NCI-H2196 treated with DMSO at 0.1 percent for 48 hours (cell line): ENCODE measurements around the gene CRADD.
"Not testable (repeated sequence)": the region's sequence is repeated elsewhere in the genome, so short reads cannot be mapped to it uniquely, and the experiment has no call there.

ENCODE experiments used
- DNase-seq: peaks from one replicate; lab custom pipeline; 2025; ENCODE audit not compliant: unreplicated experiment; lab: John Stamatoyannopoulos, UW

CRADD gene

DNA sequence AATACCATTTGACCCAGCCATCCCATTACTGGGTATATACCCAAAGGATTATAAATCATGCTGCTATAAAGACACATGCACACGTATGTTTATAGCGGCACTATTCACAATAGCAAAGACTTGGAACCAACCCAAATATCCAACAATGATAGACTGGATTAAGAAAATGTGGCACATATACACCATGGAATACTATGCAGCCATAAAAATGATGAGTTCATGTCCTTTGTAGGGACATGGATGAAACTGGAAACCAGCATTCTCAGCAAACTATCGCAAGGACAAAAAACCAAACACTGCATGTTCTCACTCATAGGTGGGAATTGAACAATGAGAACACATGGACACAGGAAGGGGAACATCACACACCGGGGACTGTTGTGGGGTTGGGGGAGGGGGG lies 104.8 kb downstream of the CRADD start:
- DNase-seq: not testable (repeated sequence)

DNA sequence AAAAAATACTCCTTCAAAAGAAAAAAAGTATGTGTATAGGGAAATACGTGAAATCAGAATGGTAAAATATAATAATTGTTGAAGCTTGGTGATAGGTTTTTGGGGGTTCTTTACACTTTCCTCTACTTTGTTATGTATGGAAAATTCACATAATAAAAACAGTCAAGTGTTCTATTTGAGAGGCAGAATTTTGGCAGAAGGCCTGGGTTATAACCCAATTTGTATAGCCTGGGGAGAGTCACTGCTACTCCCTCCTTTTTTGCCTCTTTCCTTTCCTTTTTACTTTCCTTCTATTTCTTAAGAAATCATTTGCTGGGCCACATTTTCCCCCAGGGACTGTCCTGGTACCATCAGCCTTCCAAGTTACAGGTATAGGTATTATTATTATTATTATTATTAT lies 105.7 kb downstream of the CRADD start:
- no peak for DNase-seq

DNA sequence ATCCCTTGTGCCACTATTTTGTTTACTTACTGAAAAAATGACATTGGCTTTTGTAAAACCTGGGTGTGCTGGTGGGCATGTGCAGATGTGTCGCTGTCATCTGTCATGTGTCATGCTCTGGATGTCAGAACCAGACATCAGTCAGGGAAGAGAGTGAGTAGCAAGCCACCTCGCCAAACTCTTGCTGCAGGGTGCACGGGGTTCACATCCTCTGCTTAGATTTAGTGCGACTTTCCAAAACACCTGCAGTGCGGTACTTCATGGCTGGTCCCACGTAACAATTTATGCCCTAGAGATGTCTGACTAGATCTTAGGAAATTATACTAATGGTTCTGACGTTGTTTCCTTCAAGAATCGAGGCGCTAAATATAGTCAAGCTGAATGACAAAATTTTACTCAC lies 106.7 kb downstream of the CRADD start:
- no peak for DNase-seq

DNA sequence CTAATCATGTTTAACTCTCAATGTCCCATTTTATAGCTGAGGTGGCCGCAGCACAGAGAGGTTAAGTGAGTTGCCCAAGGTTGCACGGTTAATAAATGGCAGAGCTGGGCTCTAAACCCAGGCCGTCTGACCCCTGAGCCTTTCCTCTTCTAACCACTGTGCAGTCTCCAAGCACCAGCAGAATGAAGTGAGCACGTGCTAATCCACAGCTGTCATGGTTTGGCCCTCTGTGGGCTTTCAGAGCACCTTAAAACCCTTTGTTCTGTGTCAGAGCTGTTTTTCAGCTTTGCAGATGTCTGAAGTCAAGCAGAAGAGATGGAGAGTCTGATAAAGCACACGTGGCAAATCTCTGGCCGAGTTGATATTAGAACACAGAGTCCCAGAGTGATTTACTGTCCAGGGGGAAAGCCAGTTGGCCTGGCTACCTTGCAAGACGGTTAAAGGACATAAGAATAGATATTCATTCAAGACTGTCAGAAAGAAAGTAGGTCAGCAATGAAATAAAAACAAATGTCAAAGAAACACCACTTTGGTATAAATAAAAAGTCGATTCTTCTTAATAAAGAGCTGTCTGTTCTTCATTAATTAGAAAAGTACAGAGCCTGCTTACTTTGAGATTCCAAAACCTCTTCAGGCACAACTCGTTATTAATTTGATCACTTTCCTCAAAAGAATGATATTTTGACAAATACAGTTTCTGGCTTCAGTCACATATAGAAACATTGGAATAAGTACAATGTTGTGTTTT lies 107.3 kb downstream of the CRADD start:
- no peak for DNase-seq

DNA sequence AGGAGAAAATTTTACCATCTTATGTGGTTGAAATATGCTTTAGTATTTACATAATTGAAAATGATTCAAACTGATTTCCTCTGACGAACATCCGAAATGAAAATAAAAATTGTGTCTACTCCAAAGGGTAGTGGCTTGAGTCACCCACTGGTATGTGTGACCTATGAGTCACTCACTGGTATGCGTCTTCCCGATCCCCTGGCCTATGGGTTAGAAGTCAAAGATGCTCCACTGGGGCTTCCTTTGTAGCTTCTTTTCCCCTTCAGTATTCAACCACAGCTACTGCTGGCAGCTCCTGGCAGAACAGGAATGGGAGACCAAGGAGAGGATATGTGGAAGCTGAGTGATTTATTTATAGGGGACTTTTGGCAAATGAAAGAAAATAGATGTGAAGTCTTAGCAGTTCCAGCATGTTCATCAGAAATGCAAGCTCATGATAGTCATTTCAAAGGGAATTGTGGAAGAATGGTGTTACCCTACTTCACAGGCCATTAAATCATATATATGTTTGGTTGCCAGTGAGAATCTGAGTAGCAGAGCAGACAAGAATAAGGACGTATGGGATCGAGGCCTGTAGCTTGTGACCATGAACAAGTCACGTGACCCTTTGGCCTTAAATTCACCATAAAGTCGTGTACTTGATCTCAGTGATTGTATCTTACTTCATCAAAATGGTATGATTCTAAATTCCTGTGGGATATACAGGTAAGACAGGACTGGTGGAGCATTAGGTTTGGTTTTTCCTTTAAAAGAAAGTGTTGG lies 108.3 kb downstream of the CRADD start:
- DNase-seq: no peak

DNA sequence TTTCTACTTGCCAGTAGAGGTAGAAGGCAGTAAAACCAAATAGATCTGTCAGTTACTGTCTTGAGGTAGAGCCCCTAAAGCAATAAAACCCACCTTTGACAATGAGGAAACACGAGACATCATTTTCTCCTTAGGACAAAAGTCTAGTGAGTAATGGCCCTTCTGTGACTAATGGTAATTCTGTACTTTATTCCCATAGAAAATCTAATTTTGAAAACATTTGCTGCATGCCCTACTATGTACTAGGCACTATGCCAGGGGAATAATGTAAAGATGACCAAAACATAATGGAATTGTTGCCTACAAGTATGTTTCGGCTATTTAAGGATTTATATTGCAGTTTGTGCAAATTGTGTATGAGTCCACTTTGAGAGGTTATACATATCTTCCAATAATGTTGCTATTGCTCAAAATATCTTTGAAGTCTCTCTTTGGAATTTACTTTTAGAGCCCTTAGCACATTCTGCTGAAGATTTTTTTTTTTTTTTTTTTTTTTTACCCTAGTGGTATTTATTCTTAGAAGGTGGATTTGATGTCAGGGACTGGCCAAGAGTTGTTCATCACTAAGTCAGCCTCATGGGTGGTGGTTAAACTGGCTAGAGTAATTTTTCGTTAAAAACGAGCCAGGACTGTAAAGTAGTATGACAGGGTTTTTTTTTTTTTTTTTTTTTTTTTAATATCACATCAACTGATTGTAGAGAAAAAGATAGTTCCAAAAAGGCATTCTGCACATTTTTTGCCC lies 109.7 kb downstream of the CRADD start:
- no peak for DNase-seq

DNA sequence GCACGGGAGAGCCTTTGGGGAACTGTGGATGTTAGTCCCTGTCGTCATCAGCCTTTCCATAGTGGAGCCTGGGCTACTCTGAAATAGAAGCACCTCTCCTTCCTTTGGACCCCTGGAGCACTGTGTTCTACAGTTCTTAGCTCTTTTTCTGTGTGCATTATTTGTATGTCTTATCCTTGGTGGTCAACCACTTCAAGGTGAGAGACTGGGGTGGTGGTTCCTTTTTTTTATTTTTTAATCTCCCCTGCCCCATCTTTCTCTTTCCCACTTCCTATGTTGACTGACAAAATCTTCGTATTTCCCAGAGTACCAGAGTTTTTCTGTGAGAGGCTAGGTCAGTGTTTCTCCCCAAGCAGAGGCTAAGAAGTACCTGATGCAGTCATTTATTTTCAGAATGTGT lies 111.7 kb downstream of the CRADD start:
- DNase-seq: no peak

DNA sequence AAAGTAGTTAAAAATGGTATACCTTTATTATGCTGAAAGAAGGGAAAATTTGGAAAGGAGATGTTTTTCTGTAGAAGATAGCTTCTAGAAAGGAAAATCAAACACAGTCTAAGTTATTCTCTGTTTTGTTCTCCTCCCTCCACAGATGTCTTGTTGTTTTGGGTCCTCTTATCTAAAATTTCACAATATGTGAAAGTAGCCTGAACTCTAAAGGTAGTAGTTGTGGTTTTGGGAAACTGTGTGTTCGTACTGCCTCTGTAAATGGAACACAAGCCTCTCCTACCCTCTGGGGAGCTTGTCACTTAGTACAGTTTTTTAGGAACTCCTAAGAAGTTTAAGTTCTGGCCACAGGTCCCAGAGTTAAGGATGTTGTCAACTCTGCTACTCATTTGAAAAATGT lies 112.6 kb downstream of the CRADD start:
- no peak for DNase-seq

DNA sequence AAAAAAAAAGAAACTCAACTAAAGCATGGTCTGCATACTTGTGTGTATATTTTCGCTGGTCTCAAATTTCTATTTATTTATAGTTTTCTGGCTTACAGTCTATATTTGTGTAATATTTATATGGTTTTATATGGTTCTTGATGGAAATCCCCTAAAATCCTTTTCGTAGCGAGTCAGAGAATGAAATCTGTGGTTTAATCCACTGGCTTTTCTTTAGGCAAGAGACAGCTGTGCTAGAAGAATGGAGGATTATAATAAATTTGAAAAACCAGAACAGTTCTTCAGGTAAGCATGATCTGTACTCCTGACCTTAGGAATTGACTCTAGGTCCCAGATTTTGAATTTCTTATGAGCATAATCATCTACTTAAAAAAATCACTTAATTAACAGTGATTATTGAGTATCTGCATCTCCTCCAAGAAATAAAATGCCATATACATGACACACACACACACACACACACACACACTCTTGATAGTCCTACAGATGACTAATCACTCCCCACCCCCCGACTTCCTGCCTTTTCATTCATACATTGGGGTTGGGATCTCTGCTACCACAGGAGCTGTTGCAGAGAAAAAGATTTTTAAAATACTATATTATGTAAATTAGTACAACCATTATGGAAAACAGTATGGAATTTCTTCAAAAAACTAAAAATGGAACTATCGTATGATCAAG lies 113.4 kb downstream of the CRADD start:
- no peak for DNase-seq

DNA sequence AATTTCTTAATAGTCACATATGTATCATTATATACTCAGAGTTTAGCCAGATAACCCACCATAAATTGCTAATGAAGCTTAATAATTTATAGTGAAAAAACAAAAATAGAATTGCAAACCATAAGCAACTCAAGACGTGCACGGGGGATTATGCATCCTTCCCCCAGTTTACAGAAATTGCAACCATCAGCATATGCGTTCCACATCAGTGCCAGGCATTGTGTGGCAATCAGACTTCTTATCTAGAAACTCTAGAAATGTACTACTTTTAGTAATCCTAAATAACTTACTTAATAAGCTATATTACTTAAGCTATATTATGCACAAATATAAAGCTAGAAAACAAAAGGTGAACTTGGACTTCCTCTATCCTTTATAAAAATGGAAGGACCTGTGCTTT lies 115.8 kb downstream of the CRADD start:
- DNase-seq: no peak

DNA sequence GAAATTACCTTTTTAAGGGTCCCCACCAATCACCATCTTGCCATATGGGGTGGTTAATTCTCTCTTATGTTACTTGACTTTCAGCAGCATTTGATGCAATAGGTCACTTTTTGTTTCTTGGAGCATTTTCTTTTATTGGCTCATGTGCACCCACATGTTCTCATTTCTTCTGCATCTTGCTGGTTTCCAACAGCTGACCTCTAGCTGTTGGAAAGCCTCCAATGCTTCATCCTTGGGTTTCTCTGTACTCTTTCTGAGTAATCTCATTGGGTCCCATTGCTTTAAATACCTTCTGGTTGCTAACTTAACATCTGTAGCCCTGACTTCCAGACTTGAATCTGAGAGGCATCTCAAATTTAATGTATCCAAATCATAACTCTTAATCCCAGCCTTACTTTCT lies 116.8 kb downstream of the CRADD start:
- no peak for DNase-seq

DNA sequence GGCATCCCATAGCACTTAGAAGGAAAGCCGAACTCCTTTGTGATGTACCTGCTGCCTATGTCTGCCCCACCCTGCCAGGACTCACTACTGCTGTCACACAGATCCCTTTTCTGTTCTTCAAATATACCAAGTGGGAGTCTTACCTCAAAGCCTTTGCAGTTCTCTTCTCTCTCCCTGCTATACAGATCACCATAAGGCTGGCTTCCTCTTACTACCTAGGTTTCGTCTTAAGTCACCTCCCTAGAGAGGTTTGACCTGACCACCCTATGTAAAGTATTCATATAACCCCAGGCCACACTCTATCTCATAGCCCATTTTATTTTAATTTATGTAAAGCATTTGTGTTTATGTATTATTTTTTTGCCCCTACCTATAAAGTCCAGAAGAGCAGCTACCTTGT lies 117.6 kb downstream of the CRADD start:
- no peak for DNase-seq

DNA sequence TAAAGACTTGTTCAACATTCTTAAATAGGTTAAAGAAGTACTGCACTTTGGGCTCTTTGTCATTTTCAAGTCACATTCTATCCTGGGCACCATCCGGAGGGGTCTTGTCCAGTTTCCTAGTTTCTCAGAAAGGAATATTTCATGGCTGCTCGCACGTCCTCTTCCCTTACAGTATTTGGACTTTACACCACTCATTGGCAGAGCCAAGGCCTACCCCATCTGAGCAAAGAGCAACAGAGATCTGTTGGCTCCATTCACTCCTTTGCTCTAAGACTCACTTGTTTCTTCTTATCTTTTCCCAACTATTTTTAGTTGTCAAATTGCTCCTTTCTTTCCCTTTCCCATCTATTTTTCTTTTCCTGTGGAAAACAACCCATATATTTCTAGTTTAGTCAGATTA lies 118.2 kb downstream of the CRADD start:
- no peak for DNase-seq

DNA sequence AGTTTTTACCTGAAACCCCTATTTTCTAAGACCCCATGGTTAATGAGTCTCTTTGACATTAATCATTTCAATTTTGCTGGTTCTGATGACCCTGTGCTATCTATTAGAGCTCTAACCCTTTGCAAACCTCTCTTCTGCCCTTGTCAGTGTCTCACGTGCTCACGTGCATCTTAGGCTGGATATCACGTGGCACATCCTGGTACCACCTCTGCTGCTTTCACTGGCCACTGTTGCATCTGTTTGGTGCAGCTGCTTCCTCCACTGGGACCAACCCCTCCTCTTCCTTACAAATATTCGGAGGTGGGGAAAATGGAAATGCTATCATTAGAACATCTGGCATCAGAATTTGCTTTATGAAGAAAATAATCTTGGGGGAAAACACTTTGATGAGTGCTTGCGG lies 119.6 kb downstream of the CRADD start:
- no peak for DNase-seq

DNA sequence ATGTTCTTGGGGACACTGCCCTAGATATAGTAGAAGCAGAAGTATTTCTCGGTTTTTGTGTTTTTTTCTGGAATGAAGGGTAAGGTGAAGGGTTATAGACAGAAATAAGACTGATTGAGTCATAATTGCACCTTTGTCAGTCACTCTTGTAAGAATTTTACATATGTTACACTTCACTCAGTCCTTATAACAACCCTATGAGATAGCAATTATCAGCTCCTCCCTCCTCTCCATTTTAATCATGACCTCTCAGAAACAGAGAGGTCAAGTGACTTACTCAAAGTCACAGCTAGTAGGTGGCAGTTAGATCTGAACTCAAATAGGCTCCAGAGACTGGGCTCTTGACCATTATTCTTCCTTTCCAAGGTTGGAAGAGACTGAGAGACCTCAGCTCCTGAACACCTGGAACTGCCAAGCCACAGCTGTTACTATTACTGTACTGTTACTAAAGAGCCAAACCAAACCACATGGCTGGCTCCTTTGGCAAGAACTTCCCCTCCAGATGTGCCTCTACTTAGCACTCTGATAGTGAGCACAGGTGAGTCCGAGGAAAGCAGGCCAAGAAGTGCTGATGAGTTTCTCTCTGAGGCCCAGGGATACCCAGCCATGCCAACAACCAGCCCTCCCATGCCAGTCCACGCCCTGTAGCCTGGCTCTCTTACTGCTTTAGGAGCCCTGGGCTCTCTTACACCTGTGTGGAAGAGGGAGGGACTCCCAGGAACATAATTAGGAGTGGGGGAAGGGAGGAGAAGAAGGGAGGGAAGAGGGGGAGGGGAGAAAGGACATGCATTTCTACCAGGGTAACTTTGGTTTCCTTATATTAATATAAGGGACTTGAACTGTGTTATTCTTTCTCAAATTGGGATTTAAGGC lies 121.3 kb downstream of the CRADD start:
- no peak for DNase-seq

DNA sequence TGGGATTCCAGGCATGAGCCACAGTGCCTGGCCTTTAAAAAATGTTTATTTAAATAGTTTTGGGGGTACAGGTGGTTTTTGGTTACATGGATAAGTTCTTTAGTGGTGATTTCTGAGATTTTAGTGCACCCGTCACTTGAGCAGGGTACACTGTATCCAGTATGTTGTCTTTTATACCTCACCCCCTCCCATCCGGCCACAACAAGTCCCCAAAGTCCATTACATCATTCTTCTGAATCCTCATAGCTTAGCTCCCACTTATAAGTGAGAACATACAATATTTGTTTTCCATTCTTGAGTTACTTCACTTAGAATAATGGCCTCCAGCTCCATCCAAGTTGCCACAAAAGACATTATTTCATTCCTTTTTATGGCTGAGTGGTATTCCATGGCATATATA lies 124.5 kb downstream of the CRADD start:
- not testable (repeated sequence) for DNase-seq

DNA sequence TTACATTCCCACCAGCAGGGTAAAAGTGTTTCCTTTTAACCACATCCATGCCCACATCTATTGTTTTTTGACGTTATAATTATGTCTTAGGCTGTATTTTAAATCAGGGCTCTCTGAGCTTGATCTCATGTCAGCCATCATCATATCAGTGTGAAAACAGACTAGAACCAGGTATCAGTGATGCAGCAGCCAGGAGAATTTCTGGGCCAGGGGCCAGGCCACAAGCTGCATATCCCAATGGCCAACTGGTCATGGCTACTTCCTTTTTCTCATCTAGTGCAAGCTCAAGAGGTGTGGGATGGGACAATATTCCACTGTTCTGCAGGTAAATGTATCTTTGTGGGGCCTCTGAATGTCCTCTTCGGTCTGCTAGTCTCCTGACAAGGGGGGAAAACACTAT lies 125.1 kb downstream of the CRADD start:
- DNase-seq: no peak

DNA sequence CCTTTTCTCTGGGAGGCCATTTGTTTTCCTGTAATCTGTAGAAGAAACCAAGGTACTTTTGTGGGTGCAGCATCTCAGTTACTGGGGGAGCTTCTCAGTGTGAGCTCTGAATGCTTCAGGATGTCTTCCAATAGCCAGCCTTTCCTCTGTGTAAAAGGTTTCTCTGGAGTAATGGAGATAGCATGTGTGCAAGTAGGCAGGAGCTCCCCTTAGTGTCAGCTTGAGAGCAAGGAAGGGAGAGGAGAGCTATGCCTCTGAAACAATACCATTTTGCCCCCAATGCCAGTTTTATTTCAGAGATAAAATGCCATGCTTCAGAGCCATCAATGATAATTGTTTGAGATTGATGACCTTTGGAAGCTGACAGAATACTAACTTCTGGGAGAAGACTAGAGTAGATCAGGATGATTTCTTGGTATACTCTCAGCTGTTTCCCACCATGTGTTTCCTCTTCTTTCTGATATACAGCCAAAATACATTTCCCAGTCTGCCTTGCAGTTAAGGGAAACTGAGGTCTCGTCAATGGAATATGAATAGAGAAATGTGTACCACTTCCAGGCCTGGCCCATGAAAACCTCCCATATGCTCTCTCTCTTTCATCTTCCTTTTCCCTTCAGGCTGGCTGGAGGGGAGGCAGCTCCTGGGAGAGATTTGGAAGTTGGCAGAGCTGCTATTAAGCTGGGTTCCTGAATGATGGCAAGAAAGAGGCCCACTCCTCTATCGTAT lies 125.7 kb downstream of the CRADD start:
- DNase-seq: no peak

DNA sequence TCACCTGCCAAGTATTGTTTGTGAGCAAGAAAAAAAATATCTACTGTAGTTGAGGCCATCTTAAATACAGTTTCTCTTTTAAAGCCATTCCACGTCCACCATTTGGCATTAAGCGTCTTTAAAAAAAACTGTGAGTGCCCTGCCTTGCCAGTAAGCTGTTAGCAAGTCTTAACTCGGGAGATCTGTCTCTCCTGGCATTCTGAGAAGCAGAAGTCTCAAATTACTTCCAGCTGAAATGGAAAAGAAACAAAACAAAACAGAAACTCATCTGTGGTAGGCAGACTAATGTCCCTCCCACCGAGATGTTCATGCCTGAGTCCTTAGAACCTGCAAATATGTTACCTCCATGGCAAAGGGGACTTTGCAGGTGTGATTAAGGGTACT lies 126.2 kb downstream of the CRADD start:
- DNase-seq: no peak
